ENCODE data around the gene ACSF3.
A peak's percentile ranks its signal among the peaks of the same experiment; 100 is the strongest.

Gene ACSF3

GRCh38 chr16:89093602-89094251 is at the start of gene ACSF3:
Gene ACSF3 (plus strand): TSS chr16:89093852. CDS start chr16:89100682, 6,830 bp downstream.
- peak; percentile 53 to 63 for ATAC-seq

- ATAC-seq: no peak
Measured at GRCh38 chr16:89044418-89045180, 49.1 kb upstream of the ACSF3 start.

- no peak for ATAC-seq
Measured at GRCh38 chr16:89045181-89045815, 48.4 kb upstream of the ACSF3 start.

- ATAC-seq: no peak
Measured at GRCh38 chr16:89045881-89046280, 47.8 kb upstream of the ACSF3 start.

- ATAC-seq: no peak
Measured at GRCh38 chr16:89046491-89046890, 47.2 kb upstream of the ACSF3 start.

- no peak for ATAC-seq
Measured at GRCh38 chr16:89047331-89048089, 46.1 kb upstream of the ACSF3 start.

- no peak for ATAC-seq
Measured at GRCh38 chr16:89048090-89048725, 45.4 kb upstream of the ACSF3 start.

GRCh38 chr16:89048871-89049422 is 44.7 kb upstream of the ACSF3 start:
- ATAC-seq: no peak

- no peak for ATAC-seq
Measured at GRCh38 chr16:89049484-89050118, 44.1 kb upstream of the ACSF3 start.

GRCh38 chr16:89050119-89050867 is 43.4 kb upstream of the ACSF3 start:
- no peak for ATAC-seq

GRCh38 chr16:89050868-89051311 is 42.8 kb upstream of the ACSF3 start:
- no peak for ATAC-seq

GRCh38 chr16:89051521-89052166 is 42.0 kb upstream of the ACSF3 start:
- no peak for ATAC-seq

- ATAC-seq: no peak
Measured at GRCh38 chr16:89052191-89052889, 41.3 kb upstream of the ACSF3 start.

GRCh38 chr16:89052890-89053724 is 40.5 kb upstream of the ACSF3 start:
- peak in 1 of 2 donors; percentile 29 for ATAC-seq

- ATAC-seq: no peak
Measured at GRCh38 chr16:89053725-89054029, 40.0 kb upstream of the ACSF3 start.

- no peak for ATAC-seq
Measured at GRCh38 chr16:89054261-89054661, 39.4 kb upstream of the ACSF3 start.

- ATAC-seq: no peak
Measured at GRCh38 chr16:89054714-89055113, 38.9 kb upstream of the ACSF3 start.

- ATAC-seq: no peak
Measured at GRCh38 chr16:89055313-89055712, 38.3 kb upstream of the ACSF3 start.
